Panc1 (cell line): Measurements from ENCODE around the gene ADD1. TPM values are rescaled to one million over a fixed set of nuclear protein-coding genes. Genes with fewer than 3 reads are reported as not detected.

ENCODE experiments used
- ATAC-seq: fragments of 200-7000 bp; cut with Tn5 transposase; 2 replicates; pipeline ENCODE4 v1.9.1; 2020; ENCODE audit warnings: mild to moderate bottlenecking, moderate library complexity
- BruUV-seq: library from RNA; stranded (reverse); fragments of 400-500 nt; replicated peaks from 2 replicates; lab custom pipeline; 2021; lab: Mats Ljungman, UMichigan
- CTCF ChIA-PET: fragments of 300-600 bp; sonication (Branson Sonifier 250); formaldehyde crosslinking; loops from one replicate; lab custom pipeline; 2022; ENCODE audit warnings: antibody characterized with exemption; lab: Charles Lee
- POLR2A ChIA-PET: fragments of 300-600 bp; sonication (Branson Sonifier 250); formaldehyde crosslinking; loops from one replicate; lab custom pipeline; 2022; ENCODE audit warnings: antibody characterized with exemption; lab: Charles Lee
- DNase-seq: peaks from one replicate; pipeline ENCODE4 v3.0.0-alpha.2; 2010; ENCODE audit warnings: low read depth, low spot score
- H3K27ac ChIP-seq: 2 replicates; pipeline ENCODE4 v1.5.1; 2011; ENCODE audit warnings: mild to moderate bottlenecking, low read length, inconsistent platforms
- H3K27me3 ChIP-seq: fragments of 200-500 bp; sonication (Bioruptor generic); 2 replicates; pipeline ENCODE4 v1.6.0; 2014; ENCODE audit warnings: low read length, inconsistent platforms; ENCODE audit not compliant: control insufficient read depth, insufficient read depth
- H3K36me3 ChIP-seq: fragments of 200-500 bp; sonication (Bioruptor generic); 2 replicates; pipeline ENCODE4 v1.5.1; 2014; ENCODE audit warnings: inconsistent platforms, mild to moderate bottlenecking, low read length, moderate library complexity; ENCODE audit not compliant: control insufficient read depth, insufficient read depth
- H3K4me1 ChIP-seq: 2 replicates; pipeline ENCODE4 v1.5.1; 2011; ENCODE audit warnings: inconsistent platforms, mild to moderate bottlenecking, low read length, moderate library complexity; ENCODE audit not compliant: control insufficient read depth, insufficient read depth
- H3K4me3 ChIP-seq, 2 experiments: 2 replicates each; pipeline ENCODE4 v1.5.1; 2011 to 2012; ENCODE audit warnings: low read depth in 2 of 2, low read length in 2 of 2, mild to moderate bottlenecking in 2 of 2, inconsistent platforms in 1 of 2, moderate library complexity in 1 of 2
- H3K9me3 ChIP-seq: fragments of 200-500 bp; sonication (Bioruptor generic); 2 replicates; pipeline ENCODE4 v1.5.1; 2014; ENCODE audit warnings: low read depth, mild to moderate bottlenecking, inconsistent platforms, low read length, moderate library complexity; ENCODE audit not compliant: control insufficient read depth, insufficient read depth
- POLR2AphosphoS5 ChIP-seq: IDR thresholded peaks from 2 replicates; pipeline ENCODE4 v1.6.1; 2012; ENCODE audit warnings: mild to moderate bottlenecking, low read depth, low read length, moderate library complexity
- SIN3A ChIP-seq: IDR thresholded peaks from 2 replicates; pipeline ENCODE4 v1.6.1; 2012; ENCODE audit warnings: low read depth, mild to moderate bottlenecking, low read length, moderate library complexity, borderline replicate concordance; ENCODE audit not compliant: insufficient read depth
- TCF7L2 ChIP-seq: IDR thresholded peaks from 2 replicates; pipeline ENCODE4 v1.6.1; 2011; ENCODE audit warnings: mild to moderate bottlenecking, low read depth, low read length, inconsistent platforms
- in situ Hi-C: cut with HindIII; loops from 2 replicates; pipeline ENCODE4 v1.10.0; 2016; ENCODE audit warnings: low sequenced_read_pairs, low pct_unique_long_range_greater_than_20kb
- intact Hi-C: fragments of 100-400 bp; cut with micrococcal nuclease; formaldehyde crosslinking; loops from one replicate; pipeline ENCODE4 v1.10.0; 2022; ENCODE audit not compliant: unreplicated experiment
- total RNA-seq: library from RNA; stranded (reverse); gene quantifications from one replicate; pipeline ENCODE4 v1.2.1, GENCODE V29; 2021; ENCODE audit not compliant: unreplicated experiment
- TF ChIP-seq, protein P1 (sequence below), 2 experiments: IDR thresholded peaks; 2 replicates each; pipeline ENCODE4 v1.6.1; 2011 to 2012; ENCODE audit warnings: low read depth in 2 of 2, control low read depth in 1 of 2, low read length in 1 of 2, mild to moderate bottlenecking in 1 of 2, moderate library complexity in 1 of 2; ENCODE audit not compliant: insufficient read depth in 1 of 2
- TF ChIP-seq, protein P2 (sequence below): fragments of 450-650 bp; IDR thresholded peaks from 2 replicates; pipeline ENCODE4 v1.5.1; 2017; ENCODE audit warnings: mild to moderate bottlenecking

Gene ADD1
- total RNA-seq, 1 experiment from 2014 or later: 158 TPM

DNA sequence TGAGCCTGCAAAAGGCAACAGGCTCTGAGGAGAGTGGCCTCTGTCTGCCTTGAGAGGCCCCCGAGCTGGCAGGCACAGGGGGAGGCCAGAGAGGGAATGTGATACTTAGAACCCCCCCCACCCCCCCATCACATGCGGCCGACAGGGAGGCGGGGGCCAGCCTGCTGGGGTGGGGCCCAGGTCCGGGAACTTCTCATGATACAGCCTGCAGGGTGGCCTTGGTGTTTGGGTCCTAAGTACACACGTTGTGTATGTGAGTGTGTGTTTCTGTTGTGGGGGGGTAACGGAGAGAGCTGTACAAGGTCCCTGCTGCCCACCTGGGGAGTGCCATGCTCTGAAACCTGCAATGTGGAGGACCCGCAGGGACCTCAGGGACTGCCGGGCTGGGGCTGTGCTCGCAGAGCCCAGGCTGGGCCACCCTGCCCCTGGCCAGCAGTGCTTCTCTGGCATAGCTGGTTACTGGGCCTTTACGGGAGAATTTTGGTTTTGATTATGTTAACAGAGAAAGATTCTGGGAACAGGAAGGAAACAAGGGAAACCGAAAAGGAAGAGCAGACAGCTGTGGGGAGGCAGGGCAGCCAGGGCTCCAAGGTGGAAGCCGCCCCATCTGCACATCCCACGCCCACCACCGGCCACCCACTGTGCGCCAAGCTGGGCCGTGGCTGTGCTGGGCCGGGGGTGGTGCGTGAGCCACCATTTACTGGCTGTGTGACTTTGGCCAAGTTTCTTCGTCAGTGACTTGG, 30.9 kb upstream of the ADD1 start:
- DNase-seq (no peak), ATAC-seq (no peak)
- Histone ChIP-seq H3K27me3 (no peaks in the 10 kb centered on the region), H3K4me3 (no peak overlapping the region), H3K4me1 (peaks cover 38% of the 10 kb centered on the region), H3K27ac (peak overlapping the region; percentile 72), H3K36me3 (no peaks in the 10 kb centered on the region), H3K9me3 (no peaks in the 10 kb centered on the region)
- no TSS peak for BruUV-seq
- in situ Hi-C loops (no loop called here), intact Hi-C loops (no loop called here)
- TF ChIP-seq TCF7L2 (no peak), SIN3A (no peak), POLR2AphosphoS5 (no peak)
- TF ChIP-seq, protein P1, sequence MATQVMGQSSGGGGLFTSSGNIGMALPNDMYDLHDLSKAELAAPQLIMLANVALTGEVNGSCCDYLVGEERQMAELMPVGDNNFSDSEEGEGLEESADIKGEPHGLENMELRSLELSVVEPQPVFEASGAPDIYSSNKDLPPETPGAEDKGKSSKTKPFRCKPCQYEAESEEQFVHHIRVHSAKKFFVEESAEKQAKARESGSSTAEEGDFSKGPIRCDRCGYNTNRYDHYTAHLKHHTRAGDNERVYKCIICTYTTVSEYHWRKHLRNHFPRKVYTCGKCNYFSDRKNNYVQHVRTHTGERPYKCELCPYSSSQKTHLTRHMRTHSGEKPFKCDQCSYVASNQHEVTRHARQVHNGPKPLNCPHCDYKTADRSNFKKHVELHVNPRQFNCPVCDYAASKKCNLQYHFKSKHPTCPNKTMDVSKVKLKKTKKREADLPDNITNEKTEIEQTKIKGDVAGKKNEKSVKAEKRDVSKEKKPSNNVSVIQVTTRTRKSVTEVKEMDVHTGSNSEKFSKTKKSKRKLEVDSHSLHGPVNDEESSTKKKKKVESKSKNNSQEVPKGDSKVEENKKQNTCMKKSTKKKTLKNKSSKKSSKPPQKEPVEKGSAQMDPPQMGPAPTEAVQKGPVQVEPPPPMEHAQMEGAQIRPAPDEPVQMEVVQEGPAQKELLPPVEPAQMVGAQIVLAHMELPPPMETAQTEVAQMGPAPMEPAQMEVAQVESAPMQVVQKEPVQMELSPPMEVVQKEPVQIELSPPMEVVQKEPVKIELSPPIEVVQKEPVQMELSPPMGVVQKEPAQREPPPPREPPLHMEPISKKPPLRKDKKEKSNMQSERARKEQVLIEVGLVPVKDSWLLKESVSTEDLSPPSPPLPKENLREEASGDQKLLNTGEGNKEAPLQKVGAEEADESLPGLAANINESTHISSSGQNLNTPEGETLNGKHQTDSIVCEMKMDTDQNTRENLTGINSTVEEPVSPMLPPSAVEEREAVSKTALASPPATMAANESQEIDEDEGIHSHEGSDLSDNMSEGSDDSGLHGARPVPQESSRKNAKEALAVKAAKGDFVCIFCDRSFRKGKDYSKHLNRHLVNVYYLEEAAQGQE (IDR thresholded peaks at IDR 0.05; ENCODE audit: insufficient read depth in 1 of 2, low read depth in 2 of 2, low read length in 1 of 2): no peak
- TF ChIP-seq, protein P2, sequence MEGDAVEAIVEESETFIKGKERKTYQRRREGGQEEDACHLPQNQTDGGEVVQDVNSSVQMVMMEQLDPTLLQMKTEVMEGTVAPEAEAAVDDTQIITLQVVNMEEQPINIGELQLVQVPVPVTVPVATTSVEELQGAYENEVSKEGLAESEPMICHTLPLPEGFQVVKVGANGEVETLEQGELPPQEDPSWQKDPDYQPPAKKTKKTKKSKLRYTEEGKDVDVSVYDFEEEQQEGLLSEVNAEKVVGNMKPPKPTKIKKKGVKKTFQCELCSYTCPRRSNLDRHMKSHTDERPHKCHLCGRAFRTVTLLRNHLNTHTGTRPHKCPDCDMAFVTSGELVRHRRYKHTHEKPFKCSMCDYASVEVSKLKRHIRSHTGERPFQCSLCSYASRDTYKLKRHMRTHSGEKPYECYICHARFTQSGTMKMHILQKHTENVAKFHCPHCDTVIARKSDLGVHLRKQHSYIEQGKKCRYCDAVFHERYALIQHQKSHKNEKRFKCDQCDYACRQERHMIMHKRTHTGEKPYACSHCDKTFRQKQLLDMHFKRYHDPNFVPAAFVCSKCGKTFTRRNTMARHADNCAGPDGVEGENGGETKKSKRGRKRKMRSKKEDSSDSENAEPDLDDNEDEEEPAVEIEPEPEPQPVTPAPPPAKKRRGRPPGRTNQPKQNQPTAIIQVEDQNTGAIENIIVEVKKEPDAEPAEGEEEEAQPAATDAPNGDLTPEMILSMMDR: no peak
- CTCF ChIA-PET: interaction anchor here (0.6 kb wide), 1 partner anchor 13 kb away, joined by 7 read pairs; no protein-coding TSS in a partner anchor
- POLR2A ChIA-PET: no interaction called here

DNA sequence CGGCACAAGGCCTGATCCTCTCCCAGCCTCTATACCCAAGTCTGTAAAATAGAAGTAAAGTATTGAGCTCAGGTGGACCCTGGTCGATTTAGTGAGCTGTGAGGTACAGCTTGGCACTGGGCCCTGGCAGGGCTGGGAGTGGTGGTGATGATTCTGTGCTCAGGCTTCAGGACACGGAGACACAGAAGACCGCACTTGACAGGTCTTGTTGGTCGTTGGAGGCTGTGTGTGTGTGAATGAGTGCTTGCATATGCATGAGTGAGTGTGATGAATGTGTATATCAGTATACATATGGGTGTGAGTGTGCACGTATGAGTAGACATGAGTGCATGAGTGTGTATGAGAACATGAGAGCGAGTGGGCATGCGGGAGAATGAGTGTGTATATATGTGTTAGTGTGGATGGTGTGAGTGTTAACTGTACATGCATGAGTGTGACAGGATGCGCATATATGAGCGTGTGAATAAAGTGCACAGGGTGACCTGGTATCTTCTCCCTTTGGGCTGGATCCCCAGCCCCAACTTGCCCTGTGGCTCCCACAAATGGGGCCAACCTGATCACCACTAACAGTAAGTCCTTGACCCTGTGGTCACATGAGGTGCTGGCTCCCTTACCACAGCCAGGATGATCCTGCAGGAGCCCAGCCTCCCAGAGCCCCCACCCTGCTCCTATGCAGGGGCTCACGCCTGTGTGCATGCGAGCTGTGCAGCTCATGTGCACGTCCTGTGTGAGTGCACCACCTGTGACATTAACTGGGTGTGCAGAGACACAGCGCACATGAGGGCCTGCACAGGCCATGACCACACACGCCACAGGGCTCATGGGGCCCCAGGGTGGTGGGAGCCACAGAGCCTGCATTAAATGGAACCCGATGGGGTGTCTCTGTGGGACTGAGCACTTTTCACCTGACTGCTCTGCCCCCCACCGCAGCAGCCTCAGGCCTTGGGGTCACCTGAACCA, 29.9 kb upstream of the ADD1 start:
- ChIA-PET POLR2A (no interaction called here), CTCF (no interaction called here)
- in situ Hi-C loops: no loop called here
- Histone ChIP-seq H3K27me3 (no peaks in the 10 kb centered on the region), H3K36me3 (no peaks in the 10 kb centered on the region), H3K9me3 (no peaks in the 10 kb centered on the region), H3K4me1 (peaks cover 35% of the 10 kb centered on the region), H3K27ac (no peak overlapping the region), H3K4me3 (no peak overlapping the region)
- no peak for ATAC-seq
- BruUV-seq: no TSS peak
- intact Hi-C loops: no loop called here
- no peak for TF ChIP-seq TCF7L2
- TF ChIP-seq, protein P1 (IDR thresholded peaks at IDR 0.05; ENCODE audit: insufficient read depth in 1 of 2, low read depth in 2 of 2, low read length in 1 of 2): no peak
- TF ChIP-seq, protein P2: no peak
- no peak for TF ChIP-seq SIN3A
- TF ChIP-seq POLR2AphosphoS5: no peak
- no peak for DNase-seq
